ENCODE results near the gene SSBP2.

DNA sequence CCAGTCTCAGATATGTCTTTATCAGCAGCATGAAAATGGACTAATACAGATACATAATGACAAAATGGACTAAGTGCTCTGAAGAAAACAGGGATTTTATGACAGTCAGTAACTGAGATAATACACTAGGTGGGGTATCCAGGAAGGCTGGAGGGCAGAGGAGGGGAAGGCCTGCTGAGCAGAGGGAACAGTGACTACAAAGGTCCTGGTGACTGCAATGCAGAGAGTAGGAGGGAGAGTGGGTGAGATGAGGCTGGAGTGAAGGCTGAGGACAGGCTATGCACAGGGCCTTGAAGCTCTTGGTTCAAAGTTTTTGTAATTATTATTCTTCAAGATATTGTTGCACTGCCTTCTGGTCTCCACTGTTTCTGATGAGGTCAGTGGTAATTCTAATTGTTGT, 361.9 kb downstream of the SSBP2 start:
- TF ChIP-seq, protein P1, sequence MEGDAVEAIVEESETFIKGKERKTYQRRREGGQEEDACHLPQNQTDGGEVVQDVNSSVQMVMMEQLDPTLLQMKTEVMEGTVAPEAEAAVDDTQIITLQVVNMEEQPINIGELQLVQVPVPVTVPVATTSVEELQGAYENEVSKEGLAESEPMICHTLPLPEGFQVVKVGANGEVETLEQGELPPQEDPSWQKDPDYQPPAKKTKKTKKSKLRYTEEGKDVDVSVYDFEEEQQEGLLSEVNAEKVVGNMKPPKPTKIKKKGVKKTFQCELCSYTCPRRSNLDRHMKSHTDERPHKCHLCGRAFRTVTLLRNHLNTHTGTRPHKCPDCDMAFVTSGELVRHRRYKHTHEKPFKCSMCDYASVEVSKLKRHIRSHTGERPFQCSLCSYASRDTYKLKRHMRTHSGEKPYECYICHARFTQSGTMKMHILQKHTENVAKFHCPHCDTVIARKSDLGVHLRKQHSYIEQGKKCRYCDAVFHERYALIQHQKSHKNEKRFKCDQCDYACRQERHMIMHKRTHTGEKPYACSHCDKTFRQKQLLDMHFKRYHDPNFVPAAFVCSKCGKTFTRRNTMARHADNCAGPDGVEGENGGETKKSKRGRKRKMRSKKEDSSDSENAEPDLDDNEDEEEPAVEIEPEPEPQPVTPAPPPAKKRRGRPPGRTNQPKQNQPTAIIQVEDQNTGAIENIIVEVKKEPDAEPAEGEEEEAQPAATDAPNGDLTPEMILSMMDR (IDR thresholded peaks at IDR 0.05) = no peak
- no peak for TF ChIP-seq POLR2A (IDR thresholded peaks at IDR 0.05)
- no peak for TF ChIP-seq EP300 (IDR thresholded peaks at IDR 0.05)
